ENCODE measurements around the gene GUCY2D.

The GUCY2D gene

DNA sequence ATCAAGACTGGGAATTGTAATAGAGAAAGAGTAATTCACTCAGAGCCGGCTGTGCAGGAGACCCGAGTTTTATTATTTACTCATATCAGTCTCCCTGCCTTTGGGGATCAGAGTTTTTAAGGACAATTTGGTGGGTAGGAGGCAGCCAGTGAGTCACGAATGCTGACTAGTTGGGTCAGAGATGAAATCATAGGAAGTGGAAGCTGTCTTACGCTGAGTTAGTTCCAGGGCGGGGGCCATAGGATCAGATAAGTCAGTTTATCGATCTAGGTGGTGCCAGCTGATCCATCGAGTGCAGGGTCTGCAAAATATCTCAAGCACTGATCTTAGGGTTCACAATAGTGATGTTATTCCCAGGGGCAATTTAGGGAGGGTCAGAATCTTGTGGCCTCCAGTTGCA lies 20.2 kb upstream of the GUCY2D start:
- TF ChIP-seq, protein P1, sequence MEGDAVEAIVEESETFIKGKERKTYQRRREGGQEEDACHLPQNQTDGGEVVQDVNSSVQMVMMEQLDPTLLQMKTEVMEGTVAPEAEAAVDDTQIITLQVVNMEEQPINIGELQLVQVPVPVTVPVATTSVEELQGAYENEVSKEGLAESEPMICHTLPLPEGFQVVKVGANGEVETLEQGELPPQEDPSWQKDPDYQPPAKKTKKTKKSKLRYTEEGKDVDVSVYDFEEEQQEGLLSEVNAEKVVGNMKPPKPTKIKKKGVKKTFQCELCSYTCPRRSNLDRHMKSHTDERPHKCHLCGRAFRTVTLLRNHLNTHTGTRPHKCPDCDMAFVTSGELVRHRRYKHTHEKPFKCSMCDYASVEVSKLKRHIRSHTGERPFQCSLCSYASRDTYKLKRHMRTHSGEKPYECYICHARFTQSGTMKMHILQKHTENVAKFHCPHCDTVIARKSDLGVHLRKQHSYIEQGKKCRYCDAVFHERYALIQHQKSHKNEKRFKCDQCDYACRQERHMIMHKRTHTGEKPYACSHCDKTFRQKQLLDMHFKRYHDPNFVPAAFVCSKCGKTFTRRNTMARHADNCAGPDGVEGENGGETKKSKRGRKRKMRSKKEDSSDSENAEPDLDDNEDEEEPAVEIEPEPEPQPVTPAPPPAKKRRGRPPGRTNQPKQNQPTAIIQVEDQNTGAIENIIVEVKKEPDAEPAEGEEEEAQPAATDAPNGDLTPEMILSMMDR (IDR thresholded peaks at IDR 0.05; ENCODE audit: low read length, missing control alignments) = no peak
- no peak overlapping the region for H3K4me3 ChIP-seq (replicated peaks; ENCODE audit: low read depth, low read length)
- DNase-seq (ENCODE audit: low read depth) = peak; percentile 57

DNA sequence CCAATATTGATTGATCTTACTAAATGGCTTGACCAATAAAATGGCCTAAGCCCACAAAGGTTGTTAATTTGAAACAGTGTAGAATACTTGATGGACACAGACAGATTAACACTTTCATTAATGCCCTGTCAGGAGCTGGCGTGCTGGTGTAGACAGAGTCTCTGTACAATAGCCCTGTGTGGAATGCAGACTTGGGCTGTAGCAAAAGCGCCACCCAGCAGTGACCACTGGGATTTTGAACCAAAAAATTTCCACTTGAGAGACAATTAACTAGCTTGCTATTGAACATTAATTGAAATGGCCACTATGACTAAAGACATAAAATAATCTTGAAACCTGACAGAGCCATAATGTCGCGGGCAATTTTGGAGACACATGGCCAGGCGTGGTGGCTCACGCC lies 19.7 kb upstream of the GUCY2D start:
- TF ChIP-seq, protein P1 (IDR thresholded peaks at IDR 0.05; ENCODE audit: low read length, missing control alignments) = peak; percentile 38
- no peak overlapping the region for H3K4me3 ChIP-seq (replicated peaks; ENCODE audit: low read depth, low read length)
- DNase-seq (ENCODE audit: low read depth) = peak; percentile 49

- no peak for DNase-seq (ENCODE audit: low read depth)
- TF ChIP-seq, protein P1 (IDR thresholded peaks at IDR 0.05; ENCODE audit: low read length, missing control alignments) = no peak
- no peak overlapping the region for H3K4me3 ChIP-seq (replicated peaks; ENCODE audit: low read depth, low read length)
These were observed 17.5 kb upstream of the GUCY2D start for GRCh38 chr17:7984904-7985303.

DNA sequence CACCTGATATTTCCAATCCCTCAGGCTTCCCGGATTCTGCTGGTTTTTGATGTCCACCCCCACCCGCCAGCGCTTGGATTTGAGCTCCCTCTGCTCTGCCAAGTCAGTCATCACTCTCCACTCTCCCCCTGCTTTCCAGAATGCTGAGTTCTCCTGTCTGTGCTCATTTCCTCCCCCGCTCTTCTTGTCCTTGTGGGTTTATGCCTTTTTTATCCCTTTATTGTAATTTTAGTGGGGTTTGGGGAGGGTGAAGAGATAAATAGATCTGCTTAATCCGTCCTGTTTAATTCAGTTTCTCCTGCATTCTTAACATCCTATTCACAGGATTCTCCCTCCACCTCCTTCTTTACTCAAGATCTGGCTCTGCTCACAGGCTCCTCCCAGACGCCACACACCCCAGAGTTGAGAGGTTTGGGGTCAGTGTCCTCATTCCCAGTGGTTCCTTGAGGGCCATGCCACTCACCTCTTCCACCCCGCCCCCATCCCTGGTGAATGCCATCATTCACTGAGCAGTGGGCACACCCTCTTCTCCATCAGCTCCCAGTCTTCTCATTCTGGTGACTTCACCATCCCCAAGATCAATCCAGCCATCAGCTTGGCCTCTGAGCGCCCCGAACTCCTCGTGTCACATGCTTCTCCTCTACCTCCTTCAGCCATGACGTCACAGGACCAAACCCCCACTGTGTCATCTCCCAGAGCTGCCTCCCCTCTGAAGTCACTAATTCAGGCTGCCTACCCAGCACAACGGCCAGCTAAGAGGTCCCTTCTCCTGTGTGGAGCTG lies 15.1 kb upstream of the GUCY2D start:
- no peak overlapping the region for H3K4me3 ChIP-seq (replicated peaks; ENCODE audit: low read depth, low read length)
- peak; percentile 53 for DNase-seq (ENCODE audit: low read depth)
- TF ChIP-seq, protein P1 (IDR thresholded peaks at IDR 0.05; ENCODE audit: low read length, missing control alignments) = no peak

- H3K4me3 ChIP-seq (replicated peaks; ENCODE audit: low read depth, low read length) = no peak overlapping the region
- DNase-seq (ENCODE audit: low read depth) = peak; percentile 92
- TF ChIP-seq, protein P1 (IDR thresholded peaks at IDR 0.05; ENCODE audit: low read length, missing control alignments) = peak; percentile 53
These were observed 13.7 kb upstream of the GUCY2D start for GRCh38 chr17:7988750-7989178.

- TF ChIP-seq, protein P1 (IDR thresholded peaks at IDR 0.05; ENCODE audit: low read length, missing control alignments) = peak; percentile 84
- DNase-seq (ENCODE audit: low read depth) = peak; percentile 64
- peak overlapping the region; percentile 62 for H3K4me3 ChIP-seq (replicated peaks; ENCODE audit: low read depth, low read length)
These were observed 12.4 kb upstream of the GUCY2D start for GRCh38 chr17:7989781-7990655.

Measured in fibroblast of pulmonary artery (primary cell).